Urinary bladder (tissue), 4 donors: ENCODE results near the gene PAX5. TPM values are rescaled to one million over a fixed set of nuclear protein-coding genes. Genes with fewer than 3 reads are reported as not detected.
"Not testable (repeated sequence)": the region's sequence is repeated elsewhere in the genome, so short reads cannot be mapped to it uniquely, and the experiment has no call there.

Experiments used
- DNase-seq: peaks from one replicate; pipeline ENCODE4 v3.0.0-alpha.2; 2015; ENCODE audit errors: extremely low spot score
- H3K27ac ChIP-seq: one replicate; pipeline ENCODE4 v1.5.1; 2013; ENCODE audit warnings: low read depth, mild to moderate bottlenecking, moderate library complexity
- H3K36me3 ChIP-seq: one replicate; pipeline ENCODE4 v1.6.1; 2013; ENCODE audit warnings: mild to moderate bottlenecking, moderate library complexity; ENCODE audit not compliant: insufficient read depth
- H3K4me1 ChIP-seq: one replicate; pipeline ENCODE4 v1.6.1; 2013; ENCODE audit warnings: mild to moderate bottlenecking, moderate library complexity; ENCODE audit not compliant: insufficient read depth
- H3K4me3 ChIP-seq: one replicate; pipeline ENCODE4 v1.5.1; 2013; ENCODE audit warnings: low read depth, low read length
- WGBS: extraction: QIAGEN DNeasy Blood & Tissue Kit; methylation state at CpG from one replicate; pipeline ENCODE4 v1.1.7; 2013; 5-methylcytosine and 5-hydroxymethylcytosine counted together
- polyA plus RNA-seq: library from polyadenylated mRNA; stranded (reverse); fragments of 200-250 nt; gene quantifications from one replicate; pipeline ENCODE4 v1.2.3, GENCODE V29; 2013
- total RNA-seq: library from RNA; depleted of rRNA; stranded (reverse); fragments of >200 nt; gene quantifications from one replicate; pipeline ENCODE4 v1.2.3, GENCODE V29; 2014
- donor health status: healthy with polysubstance abuse.
- donor health status: healthy.

The PAX5 gene
- total RNA-seq (0.26 TPM), polyA plus RNA-seq (0.03 TPM)

DNA sequence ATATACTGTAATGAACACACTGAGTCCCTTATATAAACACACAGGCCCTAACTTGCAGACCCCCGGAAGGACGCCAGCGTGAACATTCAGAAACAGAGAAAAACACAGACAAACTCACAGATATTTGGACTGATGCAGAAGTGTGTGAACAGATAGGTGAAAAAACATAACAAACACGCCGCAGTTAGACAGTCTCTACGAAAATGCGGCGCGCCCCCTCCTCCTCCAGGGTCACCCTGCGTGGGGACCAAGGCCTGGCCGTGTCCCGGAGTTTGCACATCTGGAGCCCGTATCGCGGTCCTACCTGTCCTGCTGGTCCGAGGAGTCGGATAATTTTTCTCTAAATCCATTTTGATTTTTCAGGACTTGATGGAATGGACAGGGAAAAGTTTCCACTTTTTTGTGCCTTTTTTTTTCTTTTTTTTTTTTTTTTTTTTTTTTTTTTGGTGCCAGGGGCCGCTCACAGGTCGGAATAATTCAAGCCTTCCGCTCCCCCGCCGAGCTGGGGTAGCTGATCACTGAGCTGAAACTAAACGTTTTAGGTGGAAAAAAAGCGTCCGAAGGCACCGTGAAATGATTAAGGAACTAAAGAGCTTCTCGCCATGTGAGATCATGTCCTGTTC lies at the start of gene PAX5:
Gene PAX5, minus strand, starts transcription at position 587 of the 623 bp plus-strand sequence. Its CDS starts 237 bp downstream, at position 350.
- no peak for DNase-seq
- H3K36me3 ChIP-seq: no peaks in the 10 kb centered on the region
- 10% methylated on average over 27 of the region's 27 CpGs for WGBS
- no peak within 1 kb of the TSS for H3K27ac ChIP-seq
- H3K4me1 ChIP-seq: no peaks in the 10 kb centered on the region
- no peak within 1 kb of the TSS for H3K4me3 ChIP-seq

- no peak for DNase-seq
- H3K27ac ChIP-seq: no peak overlapping the region
- no peak overlapping the region for H3K4me3 ChIP-seq
- H3K36me3 ChIP-seq: peaks cover under 1% of the 10 kb centered on the region
- H3K4me1 ChIP-seq: no peaks in the 10 kb centered on the region
These were observed 49.6 kb upstream of the PAX5 start for GRCh38 chr9:37083654-37084053.

- WGBS: 77% methylated on average over 4 of the region's 4 CpGs
- H3K4me1 ChIP-seq: no peaks in the 10 kb centered on the region
- H3K4me3 ChIP-seq: no peak overlapping the region
- no peaks in the 10 kb centered on the region for H3K36me3 ChIP-seq
- no peak overlapping the region for H3K27ac ChIP-seq
- no peak for DNase-seq
These were observed 48.2 kb upstream of the PAX5 start for GRCh38 chr9:37082214-37082765.

GRCh38 chr9:37081507-37081906 lies 47.4 kb upstream of the PAX5 start:
- H3K4me3 ChIP-seq, H3K27ac ChIP-seq, H3K36me3 ChIP-seq, H3K4me1 ChIP-seq, DNase-seq: not testable (repeated sequence)
- WGBS: 98% methylated on average over 20 of the region's 20 CpGs

DNA sequence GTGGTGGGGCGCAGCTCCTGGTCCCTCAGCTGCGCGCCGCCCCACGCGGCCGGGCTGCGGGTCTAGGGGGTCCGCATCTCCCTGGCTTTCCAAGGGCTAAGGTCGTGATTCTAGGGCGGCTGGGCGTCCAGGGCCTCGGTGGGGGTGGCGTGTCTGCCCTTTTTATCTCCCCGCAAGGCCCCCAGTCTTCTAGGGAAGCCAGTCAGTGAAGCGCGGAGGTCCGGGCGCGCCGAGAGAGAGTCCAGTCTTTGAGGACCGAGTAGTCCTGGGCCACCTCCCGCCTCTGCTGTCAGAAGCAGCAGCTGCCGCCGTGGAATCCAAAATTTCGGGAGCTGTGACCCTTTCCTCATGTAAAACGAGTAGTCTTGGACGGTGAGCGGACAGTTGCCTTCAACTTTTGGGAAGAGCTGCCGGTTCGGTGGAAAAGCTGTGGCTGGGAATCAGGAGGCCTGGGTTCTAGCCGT lies 46.1 kb upstream of the PAX5 start:
- 1% methylated on average over 32 of the region's 32 CpGs for WGBS
- not testable (repeated sequence) for H3K4me1 ChIP-seq, DNase-seq, H3K36me3 ChIP-seq
- Histone ChIP-seq H3K27ac (peak overlapping the region; percentile 80), H3K4me3 (peak overlapping the region; percentile 71)

DNA sequence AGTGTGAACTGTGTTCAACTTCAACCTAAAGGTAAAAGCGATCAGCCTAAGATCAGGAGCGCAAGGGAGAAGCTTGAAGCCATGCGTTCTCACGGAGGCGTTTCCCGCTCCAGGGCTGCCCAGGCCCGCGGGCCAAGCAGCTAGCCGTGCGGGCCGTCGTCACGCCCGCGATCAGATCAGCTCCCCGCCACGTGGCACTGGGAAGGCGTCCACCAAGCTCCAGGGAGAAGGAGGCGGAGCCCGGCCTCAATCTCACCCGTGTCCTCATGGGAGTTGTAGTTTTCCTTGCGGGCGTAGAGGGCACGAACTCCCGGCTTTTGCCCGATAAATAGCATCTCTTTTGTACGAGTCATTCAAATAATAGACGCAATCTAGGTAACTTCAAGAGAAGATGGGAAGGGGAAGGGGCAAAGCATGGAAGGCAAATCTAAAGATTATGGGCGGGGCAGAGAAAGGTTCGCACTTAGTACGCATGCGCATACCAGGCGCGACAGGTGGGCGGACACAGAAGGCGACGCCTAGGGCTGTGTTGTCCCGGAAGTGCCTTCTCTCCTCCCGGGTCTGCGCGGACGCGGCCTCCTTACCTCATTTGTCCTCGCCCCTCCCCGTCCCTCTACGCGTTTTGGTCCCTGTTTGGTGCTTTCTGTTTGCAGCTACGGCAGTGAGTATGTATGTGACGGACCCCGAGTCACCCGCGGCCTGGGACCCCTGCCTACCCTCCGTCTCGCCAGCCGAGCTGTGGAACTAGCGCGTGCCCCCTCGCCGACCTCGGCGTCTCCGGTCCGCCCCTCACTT lies 45.5 kb upstream of the PAX5 start:
- 2% methylated on average over 63 of the region's 63 CpGs for WGBS
- peak overlapping the region; percentile 80 for H3K27ac ChIP-seq
- no peaks in the 10 kb centered on the region for H3K4me1 ChIP-seq
- DNase-seq: peak; percentile 88
- peak overlapping the region; percentile 71 for H3K4me3 ChIP-seq
- H3K36me3 ChIP-seq: no peaks in the 10 kb centered on the region

DNA sequence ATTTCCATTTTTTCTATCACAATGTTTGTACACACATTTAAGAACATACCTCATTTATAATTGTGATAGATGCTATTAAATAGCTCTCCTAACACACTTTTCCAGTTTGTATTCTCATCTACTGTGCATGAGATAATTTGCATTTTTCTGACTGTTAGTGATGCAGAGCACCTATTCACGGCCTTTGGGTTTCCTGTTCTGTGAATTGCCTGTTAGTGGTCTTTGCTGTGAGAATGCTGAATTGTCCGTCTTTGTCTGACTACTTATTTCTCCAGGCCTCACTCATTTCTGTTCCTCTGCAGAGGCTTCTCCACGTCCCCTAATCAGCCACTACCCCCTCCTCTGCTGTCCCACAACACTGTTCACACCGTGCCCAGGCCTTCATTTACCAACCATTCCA lies 40.7 kb upstream of the PAX5 start:
- 63% methylated on average over 4 of the region's 4 CpGs for WGBS
- H3K4me3 ChIP-seq: not testable (repeated sequence)

GRCh38 chr9:37066139-37066725 lies 32.2 kb upstream of the PAX5 start:
- Histone ChIP-seq H3K4me3 (no peak overlapping the region), H3K27ac (no peak overlapping the region), H3K4me1 (no peaks in the 10 kb centered on the region), H3K36me3 (no peaks in the 10 kb centered on the region)
- WGBS: 48% methylated on average over 3 of the region's 3 CpGs
- DNase-seq: no peak

More for the DNA sequence above, 40.7 kb upstream of the PAX5 start:
- not testable (repeated sequence) for H3K4me1 ChIP-seq, H3K27ac ChIP-seq, H3K36me3 ChIP-seq, DNase-seq

DNA sequence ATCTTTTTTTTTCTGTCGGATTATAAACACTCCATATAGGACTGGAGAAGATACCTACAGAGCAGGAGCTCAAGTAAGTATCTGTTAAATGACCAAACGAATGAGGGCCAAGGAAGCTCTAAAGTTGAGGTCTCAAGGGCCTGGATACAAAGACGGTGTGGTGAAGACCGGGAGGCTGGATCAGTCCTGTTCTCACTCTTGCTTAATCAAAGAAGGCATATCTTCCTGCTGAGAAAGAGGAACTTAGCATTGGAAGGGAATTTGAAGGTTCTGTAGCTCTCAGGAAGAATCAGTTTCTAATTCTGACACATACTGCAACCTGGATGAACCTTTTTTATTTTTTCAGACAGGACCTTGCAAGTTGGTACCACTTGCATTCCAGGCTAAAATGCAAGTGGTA lies 28.3 kb upstream of the PAX5 start:
- H3K27ac ChIP-seq: no peak overlapping the region
- no peak overlapping the region for H3K4me3 ChIP-seq
- WGBS: 76% methylated on average over 4 of the region's 4 CpGs
- no peaks in the 10 kb centered on the region for H3K4me1 ChIP-seq
- no peak for DNase-seq
- no peaks in the 10 kb centered on the region for H3K36me3 ChIP-seq

DNA sequence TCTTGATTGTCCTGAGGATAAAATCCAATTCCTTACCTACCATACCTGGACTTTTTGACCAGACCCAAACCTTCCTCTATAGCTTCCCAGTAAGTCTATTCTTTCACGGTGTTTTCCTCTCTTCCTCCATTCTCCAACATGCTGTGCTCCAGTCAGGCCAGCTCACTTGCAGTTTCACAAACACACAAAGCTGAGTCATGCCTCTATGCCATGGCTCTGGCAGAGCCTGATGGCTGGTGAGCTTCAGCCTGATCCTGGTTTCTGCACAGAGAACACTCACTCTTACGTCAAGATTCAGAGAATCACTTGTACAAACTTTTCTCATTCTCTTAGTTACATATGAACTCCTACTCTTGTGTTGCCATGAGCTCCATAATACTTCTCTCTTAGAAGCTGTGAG lies 27.7 kb upstream of the PAX5 start:
- no peaks in the 10 kb centered on the region for H3K4me1 ChIP-seq
- no peak for DNase-seq
- no peaks in the 10 kb centered on the region for H3K36me3 ChIP-seq
- 75% methylated on average over 2 of the region's 2 CpGs for WGBS
- no peak overlapping the region for H3K27ac ChIP-seq
- H3K4me3 ChIP-seq: no peak overlapping the region

DNA sequence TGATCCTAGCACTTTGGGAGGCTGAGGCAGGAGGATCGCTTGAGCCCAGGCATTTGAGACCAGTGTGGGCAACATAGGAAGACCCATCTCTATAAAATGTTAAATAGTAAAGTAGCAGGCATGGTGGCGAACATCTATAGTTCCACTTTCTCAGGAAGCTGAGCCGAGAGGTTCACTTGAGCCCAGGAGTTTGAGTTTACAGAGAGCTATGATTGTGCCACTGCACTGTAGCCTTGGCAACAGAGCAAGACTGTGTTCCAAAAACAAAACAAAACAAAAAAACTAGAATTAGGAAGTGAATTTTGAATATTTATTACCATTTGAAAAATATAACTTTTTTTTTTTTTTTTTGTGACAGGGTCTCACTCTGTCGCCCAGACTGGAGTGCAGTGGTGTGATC lies 26.8 kb upstream of the PAX5 start:
- Histone ChIP-seq H3K4me1 (no peaks in the 10 kb centered on the region), H3K4me3 (no peak overlapping the region), H3K36me3 (no peaks in the 10 kb centered on the region), H3K27ac (no peak overlapping the region)
- WGBS: 78% methylated on average over 4 of the region's 4 CpGs
- no peak for DNase-seq

DNA sequence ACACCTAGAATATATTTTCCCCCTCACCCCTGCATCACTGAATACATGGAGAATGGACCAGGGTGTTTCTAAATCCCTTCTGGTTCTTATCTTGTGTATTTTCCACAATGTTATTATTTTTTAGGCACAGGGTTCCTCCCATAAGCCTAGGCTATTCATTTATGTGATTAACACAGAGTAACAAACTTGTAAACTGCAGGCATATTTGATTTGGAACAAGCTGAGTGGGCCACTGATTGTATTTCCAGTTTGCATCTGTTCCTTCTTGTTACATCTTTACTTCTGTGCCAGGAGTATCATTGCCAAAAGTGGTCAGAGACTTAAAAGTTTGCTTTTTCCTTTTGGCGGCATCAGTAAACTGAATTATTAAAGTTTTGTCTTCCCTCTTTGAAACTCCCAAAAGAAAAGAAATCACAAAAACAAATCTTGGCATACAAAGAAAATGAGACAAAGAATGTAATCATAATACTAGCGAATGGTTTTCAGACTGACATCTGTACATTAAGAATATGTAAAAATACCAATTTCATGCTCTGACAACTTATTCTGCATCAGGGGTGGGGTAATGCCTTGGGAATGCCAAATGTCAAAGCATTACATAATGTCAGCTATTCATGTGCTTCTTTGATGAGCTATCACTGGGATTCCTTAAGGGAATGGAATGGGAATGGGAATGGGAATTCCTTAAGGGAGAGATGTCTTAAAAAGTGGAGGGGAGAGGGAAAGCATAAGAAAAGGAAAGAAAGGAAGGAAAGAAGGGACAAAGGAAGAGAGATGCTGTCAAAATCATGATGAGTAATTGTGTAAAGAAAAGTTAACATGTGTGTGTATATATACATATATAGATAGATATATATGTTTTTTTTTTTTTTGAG lies 22.2 kb upstream of the PAX5 start:
- H3K36me3 ChIP-seq: no peaks in the 10 kb centered on the region
- H3K27ac ChIP-seq: no peak overlapping the region
- H3K4me3 ChIP-seq: no peak overlapping the region
- no peak for DNase-seq
- H3K4me1 ChIP-seq: no peaks in the 10 kb centered on the region
- 83% methylated on average over 2 of the region's 2 CpGs for WGBS

- H3K36me3 ChIP-seq, DNase-seq, H3K4me3 ChIP-seq, H3K4me1 ChIP-seq, H3K27ac ChIP-seq: not testable (repeated sequence)
- WGBS: 43% methylated on average over 2 of the region's 2 CpGs
These were observed 20.3 kb upstream of the PAX5 start for GRCh38 chr9:37054363-37054720.
